Memory B cell (primary cell): ENCODE results near the gene PTGER1.
A peak's percentile ranks its signal among the peaks of the same experiment; 100 is the strongest.

Source experiments
- ATAC-seq: fragments of 150-1000 bp; cut with Tn5 transposase; 2 replicates; pipeline ENCODE4 v1.10.0; 2021; ENCODE audit warnings: low read depth, mild to moderate bottlenecking, moderate library complexity
- DNase-seq, 2 donors: peaks; one replicate each; pipeline ENCODE4 v3.0.0; 2022; ENCODE audit warnings: low spot score in 2 of 2
- H3K27ac Mint-ChIP-seq: one replicate; pipeline ENCODE4 v1.8.0; 2022; ENCODE audit warnings: mild to moderate bottlenecking, moderate library complexity, mixed read lengths
- H3K27me3 Mint-ChIP-seq: one replicate; pipeline ENCODE4 v1.8.0; 2022; ENCODE audit warnings: mixed read lengths
- H3K36me3 Mint-ChIP-seq: one replicate; pipeline ENCODE4 v1.8.0; 2022; ENCODE audit warnings: mild to moderate bottlenecking, mixed read lengths
- H3K4me1 Mint-ChIP-seq: one replicate; pipeline ENCODE4 v1.8.0; 2022; ENCODE audit warnings: mixed read lengths
- H3K4me3 Mint-ChIP-seq: one replicate; pipeline ENCODE4 v1.8.0; 2022; ENCODE audit warnings: mild to moderate bottlenecking, moderate library complexity, mixed read lengths
- H3K9me3 Mint-ChIP-seq: one replicate; pipeline ENCODE4 v1.8.0; 2022; ENCODE audit warnings: mixed read lengths

PTGER1 gene, protein sequence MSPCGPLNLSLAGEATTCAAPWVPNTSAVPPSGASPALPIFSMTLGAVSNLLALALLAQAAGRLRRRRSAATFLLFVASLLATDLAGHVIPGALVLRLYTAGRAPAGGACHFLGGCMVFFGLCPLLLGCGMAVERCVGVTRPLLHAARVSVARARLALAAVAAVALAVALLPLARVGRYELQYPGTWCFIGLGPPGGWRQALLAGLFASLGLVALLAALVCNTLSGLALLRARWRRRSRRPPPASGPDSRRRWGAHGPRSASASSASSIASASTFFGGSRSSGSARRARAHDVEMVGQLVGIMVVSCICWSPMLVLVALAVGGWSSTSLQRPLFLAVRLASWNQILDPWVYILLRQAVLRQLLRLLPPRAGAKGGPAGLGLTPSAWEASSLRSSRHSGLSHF

DNA sequence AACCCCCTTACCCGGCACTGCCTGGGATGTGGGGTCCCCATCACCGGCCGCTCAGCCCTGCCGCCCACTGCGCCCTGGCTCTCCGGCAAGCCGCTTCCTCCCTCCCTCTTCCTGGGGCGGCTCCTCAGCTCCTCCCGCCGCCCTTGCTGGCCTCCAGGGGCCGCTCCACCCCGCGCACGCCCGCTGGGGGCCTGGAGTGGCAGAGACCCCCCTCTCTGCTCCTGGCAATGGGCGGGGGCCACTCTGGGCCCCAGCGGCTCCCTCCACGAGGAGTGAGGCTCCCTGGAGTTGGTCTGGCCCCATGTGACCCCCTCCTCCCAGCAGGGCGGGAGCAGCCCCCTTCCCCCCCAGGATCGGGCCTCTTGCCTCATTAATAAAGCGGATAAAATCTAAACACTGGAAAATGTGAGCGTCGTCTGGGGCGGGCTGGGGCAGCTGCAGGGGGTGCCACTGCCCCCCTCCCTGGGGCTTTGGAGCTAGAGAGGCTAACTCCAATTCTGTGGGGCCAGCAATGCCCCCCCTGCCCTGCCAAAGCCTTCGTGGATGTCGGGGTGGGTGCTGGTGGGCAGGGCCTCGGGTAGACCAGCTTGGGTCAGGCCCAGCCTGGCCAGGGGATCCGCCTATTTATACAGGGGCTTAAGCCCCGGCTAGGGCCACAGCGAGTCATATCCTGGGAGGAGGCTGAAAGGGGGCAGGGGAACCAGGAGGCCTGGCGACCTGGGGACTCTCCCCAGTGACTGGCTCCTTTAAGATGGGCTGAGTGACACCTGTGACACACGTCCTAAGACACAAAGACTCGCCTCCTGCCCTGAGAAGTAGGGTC is at the start of gene PTGER1:
PTGER1 (minus strand) TSS at position 104 of the 823 bp plus-strand sequence. CDS start 1,034 bp downstream, outside the sequence.
- ATAC-seq (no peak), DNase-seq (no peak)
- Mint-ChIP-seq H3K4me1 (peaks cover 23% of the 10 kb centered on the region), H3K27ac (no peak within 1 kb of the TSS), H3K27me3 (peaks cover 26% of the 10 kb centered on the region), H3K9me3 (no peaks in the 10 kb centered on the region), H3K4me3 (peak within 1 kb of the TSS; percentile 25), H3K36me3 (peaks cover 7% of the 10 kb centered on the region)

DNA sequence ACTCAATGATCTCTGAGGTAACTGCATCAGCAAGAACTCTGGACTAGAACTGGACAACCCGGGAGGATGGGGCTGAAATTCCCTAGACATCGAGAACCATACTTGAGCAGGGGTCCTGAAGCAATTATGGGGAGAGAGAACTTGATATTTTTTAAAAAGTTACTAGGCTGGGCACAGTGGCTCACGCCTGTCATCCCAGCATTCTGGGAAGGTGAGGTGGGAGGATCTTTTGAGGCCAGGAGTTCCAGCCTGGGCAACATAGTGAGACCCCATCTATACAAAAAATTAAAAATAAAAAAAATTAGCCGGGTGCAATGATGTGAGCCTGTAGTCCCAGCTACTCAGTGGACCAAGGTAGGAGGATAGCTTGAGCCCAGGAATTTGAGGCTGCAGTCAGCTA is 45.4 kb upstream of the PTGER1 start:
- peaks cover 6% of the 10 kb centered on the region for H3K36me3 Mint-ChIP-seq
- H3K27me3 Mint-ChIP-seq = no peaks in the 10 kb centered on the region
- H3K27ac Mint-ChIP-seq = no peak overlapping the region
- H3K4me3 Mint-ChIP-seq = no peak overlapping the region
- peaks cover 26% of the 10 kb centered on the region for H3K4me1 Mint-ChIP-seq
- no peaks in the 10 kb centered on the region for H3K9me3 Mint-ChIP-seq
- DNase-seq (no peak), ATAC-seq (no peak)

DNA sequence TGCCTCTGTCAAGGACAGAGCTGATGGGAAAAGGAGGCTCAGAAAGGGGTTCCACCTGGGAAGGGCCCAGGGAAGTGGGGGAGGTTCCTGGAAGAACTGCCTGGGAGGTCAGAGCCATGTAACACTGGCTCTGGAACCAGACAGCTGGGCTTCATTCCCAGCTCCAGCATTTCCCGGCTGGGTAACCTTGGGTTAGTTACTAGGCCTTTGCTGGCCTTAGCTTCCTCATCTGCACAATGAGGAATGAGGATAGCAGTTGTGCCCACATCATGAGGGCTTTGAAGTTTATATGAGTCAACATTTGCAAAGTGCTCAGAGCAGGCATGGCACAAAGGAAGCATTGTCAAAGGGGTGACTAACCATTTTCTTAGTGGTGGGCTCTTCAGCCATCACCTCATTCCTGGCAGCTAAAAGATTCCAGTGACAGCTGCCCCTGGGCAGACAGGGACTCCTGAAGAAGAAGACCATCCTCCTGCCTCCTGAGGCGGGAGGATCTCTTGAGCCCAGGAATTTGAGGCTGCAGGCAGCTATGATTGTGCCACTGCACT is 44.8 kb upstream of the PTGER1 start:
- ATAC-seq = no peak
- DNase-seq = no peak
- Mint-ChIP-seq H3K36me3 (peaks cover 10% of the 10 kb centered on the region), H3K27me3 (no peaks in the 10 kb centered on the region), H3K4me3 (peak overlapping the region; percentile 55), H3K27ac (peak overlapping the region; percentile 80), H3K9me3 (no peaks in the 10 kb centered on the region), H3K4me1 (peaks cover 30% of the 10 kb centered on the region)

DNA sequence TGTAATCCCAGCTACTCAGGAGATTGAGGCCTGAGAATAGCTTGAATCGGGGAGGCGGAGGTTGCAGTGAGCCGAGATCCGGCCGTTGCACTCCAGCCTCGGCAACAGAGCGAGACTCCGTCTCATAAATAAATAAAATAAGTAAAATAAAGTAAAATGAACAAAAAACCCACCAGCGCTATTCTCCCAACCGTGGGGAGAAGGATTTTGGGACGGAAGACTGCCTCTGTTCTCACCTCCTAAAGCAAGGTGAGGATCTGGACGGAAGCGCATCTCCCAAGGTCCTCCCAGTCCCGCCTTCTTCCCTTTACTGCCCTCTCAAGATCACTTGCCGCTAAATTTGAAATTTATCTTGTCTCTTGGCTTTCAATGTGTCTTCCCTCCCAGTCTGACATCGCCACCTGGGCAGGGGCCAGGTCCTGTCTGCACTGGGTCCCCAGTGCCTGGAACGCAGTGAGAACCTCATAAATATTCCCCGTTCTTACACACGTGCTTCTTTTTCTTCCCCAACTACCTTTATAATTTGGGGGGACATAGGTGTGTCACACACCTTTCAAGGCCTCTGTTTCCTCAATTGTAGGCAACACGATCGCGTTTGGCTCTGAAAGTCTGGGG is 44.2 kb upstream of the PTGER1 start:
- peak overlapping the region; percentile 95 for H3K27ac Mint-ChIP-seq
- no peaks in the 10 kb centered on the region for H3K27me3 Mint-ChIP-seq
- peaks cover 14% of the 10 kb centered on the region for H3K36me3 Mint-ChIP-seq

DNA sequence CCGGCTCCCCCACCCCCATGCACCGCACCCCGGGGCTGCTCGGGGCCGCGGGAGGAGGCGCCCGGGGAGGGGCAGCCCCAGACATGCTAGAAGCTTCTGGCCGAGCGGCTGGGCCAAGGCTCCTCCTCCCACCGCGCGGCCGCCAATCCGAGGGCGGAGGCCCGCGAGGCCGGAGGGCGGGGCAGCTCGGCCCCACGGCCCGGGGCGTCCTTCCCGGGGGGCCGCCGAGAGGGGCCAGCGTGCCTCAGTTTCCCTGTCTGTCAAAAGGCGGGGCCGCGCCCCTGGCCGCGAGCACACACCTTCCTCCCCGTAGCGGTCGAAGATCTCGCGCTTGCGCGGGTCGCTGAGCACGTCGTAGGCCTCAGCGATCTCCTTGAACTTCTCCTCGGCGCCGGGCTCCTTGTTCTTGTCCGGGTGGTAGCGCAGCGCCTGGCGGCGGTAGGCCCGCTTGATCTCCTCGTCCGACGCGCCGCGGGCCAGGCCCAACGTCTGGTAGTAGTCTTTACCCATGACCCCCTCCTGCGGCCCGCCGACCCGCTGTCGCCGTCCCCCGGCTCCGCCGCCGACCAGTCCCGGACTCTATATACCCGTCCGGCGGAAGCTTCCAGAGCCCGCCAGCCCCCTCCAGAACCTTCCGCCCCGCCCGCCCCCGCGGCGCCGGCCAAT is 42.8 kb upstream of the PTGER1 start, which contains the start of gene DNAJB1:
DNAJB1 (minus strand) TSS at position 558 of the 666 bp plus-strand sequence; CDS start at position 510, 48 bp downstream.
- peak within 1 kb of the TSS; percentile 95 for H3K27ac Mint-ChIP-seq
- ATAC-seq (peak; percentile 50), DNase-seq (peak; percentile 62 to 73)
- H3K4me1 Mint-ChIP-seq = peaks cover 34% of the 10 kb centered on the region
- H3K36me3 Mint-ChIP-seq = peaks cover 14% of the 10 kb centered on the region
- no peaks in the 10 kb centered on the region for H3K27me3 Mint-ChIP-seq
- H3K4me3 Mint-ChIP-seq = peak within 1 kb of the TSS; percentile 92
- no peaks in the 10 kb centered on the region for H3K9me3 Mint-ChIP-seq

More for the DNA sequence above, 44.2 kb upstream of the PTGER1 start:
- no peak for DNase-seq
- H3K4me1 Mint-ChIP-seq = peaks cover 34% of the 10 kb centered on the region
- H3K4me3 Mint-ChIP-seq = peak overlapping the region; percentile 55
- ATAC-seq = no peak
- no peaks in the 10 kb centered on the region for H3K9me3 Mint-ChIP-seq

DNA sequence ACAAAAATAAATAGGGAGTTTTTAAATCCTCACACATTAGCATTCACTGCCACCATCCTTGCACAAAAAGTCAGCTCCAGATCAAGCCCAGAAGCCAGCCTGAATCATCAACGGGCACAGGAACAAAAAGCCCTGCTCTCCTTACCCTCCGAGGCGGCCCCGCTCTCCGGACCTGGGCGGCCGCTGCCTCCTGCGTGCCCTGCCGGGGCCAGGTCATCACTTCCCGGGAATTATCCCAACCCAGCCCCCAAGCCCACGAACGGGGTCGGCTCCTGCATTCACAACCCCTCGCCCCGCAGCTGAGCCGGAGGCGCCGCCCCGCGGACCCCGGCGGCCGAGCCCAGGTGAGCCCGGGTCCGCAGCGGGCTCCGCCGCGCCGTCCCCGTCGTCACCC is 42.3 kb upstream of the PTGER1 start:
- no peaks in the 10 kb centered on the region for H3K27me3 Mint-ChIP-seq
- peaks cover 29% of the 10 kb centered on the region for H3K4me1 Mint-ChIP-seq
- peak overlapping the region; percentile 92 for H3K4me3 Mint-ChIP-seq
- no peaks in the 10 kb centered on the region for H3K9me3 Mint-ChIP-seq
- ATAC-seq (no peak), DNase-seq (no peak)
- H3K27ac Mint-ChIP-seq = peak overlapping the region; percentile 45
- H3K36me3 Mint-ChIP-seq = peaks cover 14% of the 10 kb centered on the region

DNA sequence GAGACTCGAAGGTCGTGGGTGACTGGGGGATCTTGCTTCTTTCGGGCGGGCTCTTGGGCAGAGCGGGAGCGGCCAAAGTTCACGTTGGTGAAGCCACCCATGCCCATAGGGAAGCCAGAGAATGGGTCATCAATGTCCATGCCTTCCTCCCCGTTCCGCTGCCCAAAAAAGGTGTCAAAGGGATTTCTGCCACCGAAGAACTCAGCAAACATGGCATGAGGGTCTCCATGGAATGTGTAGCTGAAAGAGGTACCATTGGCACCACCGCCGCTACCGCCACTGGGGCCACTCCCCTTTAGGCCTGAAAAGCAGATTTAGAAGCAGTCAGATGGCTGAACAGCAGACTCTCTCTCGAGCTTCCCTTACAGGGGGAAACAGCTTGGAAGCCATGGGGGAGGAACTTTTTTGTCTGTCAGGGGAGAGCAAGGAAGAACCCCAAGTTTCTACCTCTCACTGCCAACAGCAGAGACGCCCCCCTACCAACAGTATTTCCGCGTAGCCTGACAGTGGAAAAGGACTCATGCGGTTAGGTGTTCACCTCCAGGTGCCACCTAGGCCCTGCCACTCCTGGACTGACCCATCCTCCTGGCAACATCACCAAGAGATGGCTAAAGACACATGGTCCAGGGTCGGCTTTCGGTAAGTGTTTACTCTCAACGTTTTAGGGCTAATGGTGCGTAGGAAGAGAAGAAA is 41.7 kb upstream of the PTGER1 start:
- H3K27ac Mint-ChIP-seq = peak overlapping the region; percentile 45

DNA sequence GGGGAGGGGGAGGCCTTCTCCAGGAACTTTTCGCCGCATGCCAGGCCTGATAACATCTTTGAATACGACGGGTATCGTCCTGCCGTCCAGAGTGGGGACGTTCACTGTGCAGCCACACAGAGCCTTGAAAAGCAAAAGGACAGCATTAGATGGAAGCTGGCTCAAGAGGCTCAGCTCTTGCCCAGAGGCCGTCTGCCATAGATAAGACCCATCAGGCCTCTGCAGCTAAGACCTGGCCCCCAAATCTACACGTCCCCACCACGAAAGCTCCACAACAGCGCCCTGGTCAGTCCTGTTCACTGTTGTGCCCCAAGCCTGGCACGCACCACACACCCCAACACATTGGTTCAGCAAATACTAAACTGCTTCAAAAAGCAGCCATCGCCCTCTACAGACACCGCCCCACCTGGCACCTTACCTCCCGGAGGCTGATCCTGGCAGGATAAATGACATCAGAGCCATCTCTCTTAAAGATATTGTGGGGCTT is 40.9 kb upstream of the PTGER1 start:
- Mint-ChIP-seq H3K4me3 (peak overlapping the region; percentile 86), H3K27ac (peak overlapping the region; percentile 6), H3K27me3 (no peaks in the 10 kb centered on the region), H3K4me1 (peaks cover 28% of the 10 kb centered on the region), H3K36me3 (peaks cover 14% of the 10 kb centered on the region), H3K9me3 (no peaks in the 10 kb centered on the region)
- ATAC-seq (no peak), DNase-seq (no peak)

More for the DNA sequence above, 41.7 kb upstream of the PTGER1 start:
- Mint-ChIP-seq H3K4me1 (peaks cover 28% of the 10 kb centered on the region), H3K4me3 (peak overlapping the region; percentile 86), H3K36me3 (peaks cover 14% of the 10 kb centered on the region), H3K27me3 (no peaks in the 10 kb centered on the region), H3K9me3 (no peaks in the 10 kb centered on the region)
- no peak for ATAC-seq
- DNase-seq = no peak

DNA sequence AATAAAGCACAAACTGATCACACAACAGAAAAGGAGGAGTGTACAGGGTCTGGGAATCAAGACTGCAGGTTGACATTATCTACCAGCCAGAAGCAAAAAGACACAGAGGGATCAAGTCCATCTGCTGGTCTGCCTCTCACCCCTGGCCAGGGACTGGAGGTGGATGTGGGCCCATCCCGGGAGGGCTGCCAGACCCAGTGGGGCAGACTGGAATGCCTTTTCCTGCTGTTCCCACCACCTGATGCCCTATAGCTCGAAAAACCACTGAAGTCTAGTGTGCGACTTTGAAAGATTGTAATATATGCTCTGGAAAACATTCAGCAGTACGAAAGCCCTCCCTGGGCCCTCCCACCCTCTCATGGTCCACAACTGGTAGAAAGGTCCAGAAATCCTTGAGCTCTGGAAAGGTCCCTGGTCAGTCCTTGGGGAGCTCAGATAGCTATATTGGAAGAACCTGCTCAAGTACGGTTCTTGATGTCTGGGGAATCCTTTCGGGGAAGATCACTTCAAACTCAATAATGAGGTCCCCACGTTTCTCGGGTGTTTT is 40.4 kb upstream of the PTGER1 start:
- ATAC-seq (no peak), DNase-seq (no peak)
- Mint-ChIP-seq H3K4me3 (peak overlapping the region; percentile 86), H3K36me3 (peaks cover 14% of the 10 kb centered on the region), H3K27ac (peak overlapping the region; percentile 6), H3K9me3 (no peaks in the 10 kb centered on the region), H3K4me1 (peaks cover 28% of the 10 kb centered on the region), H3K27me3 (no peaks in the 10 kb centered on the region)

DNA sequence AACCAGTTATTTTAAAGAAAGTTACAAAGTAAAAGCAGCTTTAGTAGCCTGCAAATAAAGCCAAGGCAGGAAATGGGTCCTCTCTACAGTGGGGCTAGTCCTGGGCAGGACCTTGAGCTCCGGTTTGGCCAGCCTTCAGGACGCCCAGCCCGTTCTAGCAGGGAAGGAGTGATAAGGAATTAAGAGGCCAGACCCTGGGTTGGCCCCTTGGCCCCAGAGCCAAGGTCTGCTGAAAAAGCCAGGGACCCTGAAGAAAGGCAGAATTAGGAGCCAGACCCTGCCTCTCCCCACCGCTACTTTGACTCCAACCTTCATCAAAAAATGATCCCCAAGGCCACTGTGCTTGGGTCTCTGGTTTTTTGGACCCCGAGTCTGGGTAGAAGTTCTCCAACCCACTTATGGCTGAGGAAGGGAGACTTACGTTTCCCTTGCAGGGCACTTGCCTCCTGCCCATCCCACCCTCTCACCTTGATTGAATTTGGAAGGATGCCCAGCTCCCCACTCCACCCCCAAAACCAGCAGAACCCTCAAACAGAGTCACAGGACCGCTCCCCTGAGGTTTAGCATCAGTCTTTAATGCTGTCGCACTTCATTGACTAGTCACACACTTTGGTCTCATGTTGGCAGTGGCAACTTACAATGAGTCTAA is 39.2 kb upstream of the PTGER1 start:
- H3K27me3 Mint-ChIP-seq = no peaks in the 10 kb centered on the region
- H3K4me1 Mint-ChIP-seq = peaks cover 24% of the 10 kb centered on the region
- peak overlapping the region; percentile 38 for H3K27ac Mint-ChIP-seq
- no peaks in the 10 kb centered on the region for H3K9me3 Mint-ChIP-seq
- DNase-seq (no peak), ATAC-seq (no peak)
- H3K36me3 Mint-ChIP-seq = peaks cover 14% of the 10 kb centered on the region
- H3K4me3 Mint-ChIP-seq = no peak overlapping the region

DNA sequence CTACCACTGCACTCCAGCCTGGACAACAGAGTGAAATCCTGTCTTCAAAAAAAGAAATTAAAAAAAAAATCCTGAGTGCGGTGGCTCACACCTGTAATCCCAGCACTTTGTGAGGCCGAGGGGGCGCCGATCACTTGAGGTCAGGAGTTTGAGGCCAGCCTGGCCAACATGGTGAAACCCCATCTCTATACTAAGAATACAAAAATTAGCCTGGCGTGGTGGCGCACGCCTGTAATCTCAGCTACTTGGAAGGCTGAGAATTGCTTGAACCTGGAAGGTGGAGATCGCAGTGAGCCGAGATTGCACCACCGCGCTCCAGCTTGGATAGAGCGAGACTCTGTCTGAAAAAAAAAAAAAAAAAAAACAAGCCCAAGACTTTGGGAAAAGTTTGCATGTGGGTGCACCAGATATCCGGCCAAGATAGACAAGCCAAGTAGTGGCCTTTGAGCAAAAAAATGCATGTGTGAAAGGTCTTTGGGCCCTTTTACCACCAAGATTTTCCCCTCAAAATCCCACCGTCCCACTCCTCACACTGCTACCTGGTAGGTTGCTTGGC is 37.3 kb upstream of the PTGER1 start:
- H3K4me1 Mint-ChIP-seq = peaks cover 23% of the 10 kb centered on the region

DNA sequence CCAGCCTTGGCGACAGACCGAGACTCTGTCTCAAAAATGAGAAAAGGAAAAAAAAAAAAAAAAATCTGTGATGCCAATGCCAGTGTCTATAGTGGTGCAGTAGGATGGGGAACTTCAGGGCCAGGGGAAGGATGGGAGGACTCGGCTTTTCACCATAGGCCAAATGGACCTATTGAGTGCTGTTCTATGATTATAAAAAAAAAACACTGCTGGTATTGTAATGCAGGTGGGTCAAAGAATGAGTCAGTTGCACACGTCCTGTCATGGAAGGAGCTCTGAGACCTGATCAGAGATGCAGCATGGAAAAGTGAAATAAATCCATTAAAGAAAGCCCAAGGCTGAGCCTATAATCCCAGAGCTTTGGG is 36.1 kb upstream of the PTGER1 start:
- ATAC-seq (no peak), DNase-seq (no peak)
- Mint-ChIP-seq H3K27ac (no peak overlapping the region), H3K27me3 (no peaks in the 10 kb centered on the region), H3K4me1 (peaks cover 13% of the 10 kb centered on the region), H3K4me3 (no peak overlapping the region), H3K36me3 (peaks cover 9% of the 10 kb centered on the region), H3K9me3 (no peaks in the 10 kb centered on the region)

More for the DNA sequence above, 37.3 kb upstream of the PTGER1 start:
- no peak for DNase-seq
- ATAC-seq = no peak
- H3K27me3 Mint-ChIP-seq = no peaks in the 10 kb centered on the region
- H3K9me3 Mint-ChIP-seq = no peaks in the 10 kb centered on the region
- no peak overlapping the region for H3K4me3 Mint-ChIP-seq
- peaks cover 14% of the 10 kb centered on the region for H3K36me3 Mint-ChIP-seq
- no peak overlapping the region for H3K27ac Mint-ChIP-seq
